Measurements from ENCODE around the gene MCM6. TPM values are rescaled to one million over a fixed set of nuclear protein-coding genes. Genes with fewer than 3 reads are reported as not detected.

MCM6 gene
- polyA plus RNA-seq, 3 donors = 1.3 to 2.2 (median 1.7) TPM

DNA sequence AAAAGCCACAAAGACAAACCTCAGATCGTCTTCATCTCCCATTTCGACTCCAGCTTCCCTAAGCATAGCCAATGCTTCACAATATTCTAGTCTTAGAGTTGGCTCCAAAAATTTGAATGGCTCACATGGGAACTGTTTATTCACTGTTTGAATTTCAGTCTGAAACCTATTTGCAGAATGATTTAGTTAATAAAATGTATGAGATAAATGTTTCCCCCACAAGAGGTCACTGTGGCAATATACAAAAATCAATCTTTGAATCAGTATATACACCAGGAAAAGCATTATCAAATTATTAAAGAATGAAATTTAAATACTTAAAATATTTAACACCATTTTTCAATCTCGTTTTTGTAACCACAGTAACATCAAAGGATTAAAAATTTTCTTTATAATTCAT lies 40.0 kb upstream of the MCM6 start:
- H3K9ac ChIP-seq (ENCODE audit: insufficient read depth, low read length, poor library complexity, severe bottlenecking) = no peak overlapping the region
- intact Hi-C loops (cut with micrococcal nuclease) = loop anchor here (5.0 to 10.0 kb wide), 4 partner anchors 199 to 1919 kb away; partner anchors contain the start of gene CXCR4 (in 1 of the 2)
- no peaks in the 10 kb centered on the region for H3K27me3 ChIP-seq (ENCODE audit: control insufficient read depth in 2 of 2, insufficient read depth in 2 of 2, low read length in 2 of 2)
- no peaks in the 10 kb centered on the region for H4K20me1 ChIP-seq (ENCODE audit: insufficient read depth, low read length)
- no peak overlapping the region for H3K27ac Mint-ChIP-seq
- H3K27ac ChIP-seq (ENCODE audit: low read depth in 1 of 2, low read length in 2 of 2) = no peak overlapping the region
- no peaks in the 10 kb centered on the region for H3K79me2 ChIP-seq (ENCODE audit: insufficient read depth, low read length)
- peak; percentile 30 to 60 (median 33) for DNase-seq
- H3K4me3 Mint-ChIP-seq = no peak overlapping the region
- H2AFZ ChIP-seq (ENCODE audit: insufficient read depth, low read depth, low read length, poor library complexity, severe bottlenecking) = no peak overlapping the region
- no peak overlapping the region for H3K4me2 ChIP-seq (replicated peaks; ENCODE audit: extremely low read depth, low read length, poor library complexity, severe bottlenecking)
- H3K4me1 Mint-ChIP-seq = peaks cover 5% of the 10 kb centered on the region
- H3K9me3 ChIP-seq (replicated peaks in 1 of 2; ENCODE audit: control insufficient read depth in 1 of 2, insufficient read depth in 1 of 2, low read length in 2 of 2) = no peaks in the 10 kb centered on the region
- H3K36me3 ChIP-seq (replicated peaks in 1 of 2; ENCODE audit: control insufficient read depth in 1 of 2, insufficient read depth in 2 of 2, low read length in 2 of 2) = peaks cover 13 to 37% of the 10 kb centered on the region in 2 donors
- H3K36me3 Mint-ChIP-seq = peaks cover 24 to 29% of the 10 kb centered on the region in 2 donors
- no peak overlapping the region for H3K4me3 ChIP-seq (replicated peaks in 1 of 3; ENCODE audit: low read depth in 2 of 3, low read length in 3 of 3)
- no CpG with 5 or more reads among the region's 3 CpGs for whole genome bisulfite sequencing (ENCODE audit: insufficient coverage)
- H3K9me3 Mint-ChIP-seq = no peaks in the 10 kb centered on the region
- TF ChIP-seq, protein P1, sequence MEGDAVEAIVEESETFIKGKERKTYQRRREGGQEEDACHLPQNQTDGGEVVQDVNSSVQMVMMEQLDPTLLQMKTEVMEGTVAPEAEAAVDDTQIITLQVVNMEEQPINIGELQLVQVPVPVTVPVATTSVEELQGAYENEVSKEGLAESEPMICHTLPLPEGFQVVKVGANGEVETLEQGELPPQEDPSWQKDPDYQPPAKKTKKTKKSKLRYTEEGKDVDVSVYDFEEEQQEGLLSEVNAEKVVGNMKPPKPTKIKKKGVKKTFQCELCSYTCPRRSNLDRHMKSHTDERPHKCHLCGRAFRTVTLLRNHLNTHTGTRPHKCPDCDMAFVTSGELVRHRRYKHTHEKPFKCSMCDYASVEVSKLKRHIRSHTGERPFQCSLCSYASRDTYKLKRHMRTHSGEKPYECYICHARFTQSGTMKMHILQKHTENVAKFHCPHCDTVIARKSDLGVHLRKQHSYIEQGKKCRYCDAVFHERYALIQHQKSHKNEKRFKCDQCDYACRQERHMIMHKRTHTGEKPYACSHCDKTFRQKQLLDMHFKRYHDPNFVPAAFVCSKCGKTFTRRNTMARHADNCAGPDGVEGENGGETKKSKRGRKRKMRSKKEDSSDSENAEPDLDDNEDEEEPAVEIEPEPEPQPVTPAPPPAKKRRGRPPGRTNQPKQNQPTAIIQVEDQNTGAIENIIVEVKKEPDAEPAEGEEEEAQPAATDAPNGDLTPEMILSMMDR (IDR thresholded peaks at IDR 0.05) = peak; percentile 76
- no peaks in the 10 kb centered on the region for H3K27me3 Mint-ChIP-seq (ENCODE audit: low read depth in 3 of 3)
- H3K4me1 ChIP-seq (ENCODE audit: control insufficient read depth in 1 of 2, insufficient read depth in 2 of 2, low read length in 2 of 2) = peaks cover 4 to 11% of the 10 kb centered on the region in 2 donors

GRCh38 chr2:135914485-135914884 lies 38.2 kb upstream of the MCM6 start:
- intact Hi-C loops (cut with micrococcal nuclease) = loop anchor here (2.0 to 10.0 kb wide), 5 partner anchors 200 to 1920 kb away; partner anchors contain the start of gene CXCR4 (in 1 of the 2)
- Histone ChIP-seq H3K4me1 (ENCODE audit: control insufficient read depth in 1 of 2, insufficient read depth in 2 of 2, low read length in 2 of 2) (peaks cover 4 to 11% of the 10 kb centered on the region in 2 donors), H3K27me3 (ENCODE audit: control insufficient read depth in 2 of 2, insufficient read depth in 2 of 2, low read length in 2 of 2) (no peaks in the 10 kb centered on the region), H3K79me2 (ENCODE audit: insufficient read depth, low read length) (no peaks in the 10 kb centered on the region), H2AFZ (ENCODE audit: insufficient read depth, low read depth, low read length, poor library complexity, severe bottlenecking) (no peak overlapping the region), H3K4me3 (replicated peaks in 1 of 3; ENCODE audit: low read depth in 2 of 3, low read length in 3 of 3) (no peak overlapping the region), H4K20me1 (ENCODE audit: insufficient read depth, low read length) (no peaks in the 10 kb centered on the region), H3K36me3 (replicated peaks in 1 of 2; ENCODE audit: control insufficient read depth in 1 of 2, insufficient read depth in 2 of 2, low read length in 2 of 2) (peaks cover 25 to 40% of the 10 kb centered on the region in 2 donors), H3K27ac (ENCODE audit: low read depth in 1 of 2, low read length in 2 of 2) (peak overlapping the region in 1 of 2 donors; percentile 63), H3K4me2 (replicated peaks; ENCODE audit: extremely low read depth, low read length, poor library complexity, severe bottlenecking) (no peak overlapping the region), H3K9me3 (replicated peaks in 1 of 2; ENCODE audit: control insufficient read depth in 1 of 2, insufficient read depth in 1 of 2, low read length in 2 of 2) (no peaks in the 10 kb centered on the region), H3K9ac (ENCODE audit: insufficient read depth, low read length, poor library complexity, severe bottlenecking) (no peak overlapping the region)
- no CpG with 5 or more reads among the region's 3 CpGs for WGBS (ENCODE audit: insufficient coverage)
- H3K4me3 Mint-ChIP-seq = no peak overlapping the region
- H3K27ac Mint-ChIP-seq = peak overlapping the region in 6 of 7 donors; percentile 30 to 83 (median 60)
- DNase-seq = no peak
- peaks cover 5% of the 10 kb centered on the region for H3K4me1 Mint-ChIP-seq
- no peaks in the 10 kb centered on the region for H3K9me3 Mint-ChIP-seq
- TF ChIP-seq, protein P1 (IDR thresholded peaks at IDR 0.05) = no peak
- no peaks in the 10 kb centered on the region for H3K27me3 Mint-ChIP-seq (ENCODE audit: low read depth in 3 of 3)
- peaks cover 26 to 36% of the 10 kb centered on the region in 2 donors for H3K36me3 Mint-ChIP-seq

All from CD14-positive monocyte (primary cell).